HepG2 (cell line): ENCODE measurements around the gene NUDT6. TPM values are rescaled to one million over a fixed set of nuclear protein-coding genes. Genes with fewer than 3 reads are reported as not detected.

ENCODE experiments used
- ATAC-seq: fragments of 200-7000 bp; cut with Tn5 transposase; 3 replicates; pipeline ENCODE4 v1.9.1; 2020; ENCODE audit warnings: mild to moderate bottlenecking, moderate library complexity
- BruUV-seq: library from RNA; stranded (reverse); fragments of 400-500 nt; replicated peaks from 2 replicates; lab custom pipeline; 2021; lab: Mats Ljungman, UMichigan
- CTCF ChIA-PET: fragments of 300-600 bp; formaldehyde crosslinking; extraction: SDS; loops from one replicate; lab custom pipeline; 2021; ENCODE audit warnings: low total read pairs, inconsistent platforms, low intra/inter-chr PET ratio; lab: Yijun Ruan, JAX
- POLR2A ChIA-PET: fragments of 350-600 bp; sonication (Branson Sonifier 250); formaldehyde crosslinking; loops from one replicate; lab custom pipeline; 2020; ENCODE audit warnings: antibody characterized with exemption, inconsistent platforms; lab: Yijun Ruan, JAX
- DNase-seq: peaks from one replicate; pipeline ENCODE4 v3.0.0-alpha.2; 2015; ENCODE audit warnings: low spot score
- FAIRE-seq: peaks from 3 replicates; lab custom pipeline; 2011; peaks lifted over from hg19 to GRCh38; lab: Jason Lieb, UNC
- H2AFZ ChIP-seq: one replicate; pipeline ENCODE4 v1.6.1; 2011; ENCODE audit warnings: low read length, inconsistent platforms
- H3K27ac ChIP-seq: fragments of 300-600 bp; 3 replicates; pipeline ENCODE4 v1.8.0; 2011; ENCODE audit warnings: mixed run types, mild to moderate bottlenecking, mixed read lengths, low read length, inconsistent platforms; ENCODE audit not compliant: insufficient read depth; ENCODE audit errors: extremely low read length
- H3K27me3 ChIP-seq, 2 experiments: fragments of 200-600 bp in 1 of 2; 2 replicates in 1 of 2; 3 replicates in 1 of 2; pipeline versions ENCODE4 v1.6.0 to v1.8.0; 2011; ENCODE audit warnings: low read length in 2 of 2, mild to moderate bottlenecking in 2 of 2, moderate library complexity in 2 of 2, inconsistent platforms in 1 of 2; ENCODE audit not compliant: insufficient read depth in 2 of 2, control insufficient read depth in 1 of 2
- H3K36me3 ChIP-seq, 2 experiments: fragments of 200-600 bp in 1 of 2; replicated peaks in 1 of 2; 2 replicates in 1 of 2; 3 replicates in 1 of 2; pipeline versions ENCODE4 v1.5.1 to v1.8.0; 2011; ENCODE audit warnings: low read length in 2 of 2, inconsistent platforms in 1 of 2; ENCODE audit not compliant: insufficient read depth in 2 of 2, control insufficient read depth in 1 of 2
- H3K4me1 ChIP-seq: 2 replicates; pipeline ENCODE4 v1.5.1; 2012; ENCODE audit warnings: low read length, inconsistent platforms; ENCODE audit not compliant: insufficient read depth
- H3K4me2 ChIP-seq: 2 replicates; pipeline ENCODE4 v1.6.0; 2011; ENCODE audit warnings: low read depth, low read length, inconsistent platforms
- H3K4me3 ChIP-seq, 3 experiments: fragments of 200-600 bp in 1 of 3; sonication (generic), shearing (Covaris generic) in 1 of 3; replicated peaks in 1 of 3; 2 replicates each; pipeline ENCODE4 v1.5.1; 2011 to 2016; ENCODE audit warnings: low read length in 3 of 3, inconsistent platforms in 2 of 3, low read depth in 2 of 3, mild to moderate bottlenecking in 2 of 3, control low read depth in 1 of 3, mixed read lengths in 1 of 3; ENCODE audit not compliant: insufficient read depth in 1 of 3
- H3K79me2 ChIP-seq: one replicate; pipeline ENCODE4 v1.6.1; 2011; ENCODE audit warnings: low read length, inconsistent platforms; ENCODE audit not compliant: insufficient read depth
- H3K9ac ChIP-seq: 2 replicates; pipeline ENCODE4 v1.6.0; 2011; ENCODE audit warnings: mild to moderate bottlenecking, low read depth, low read length, inconsistent platforms; ENCODE audit not compliant: insufficient read depth
- H3K9me3 ChIP-seq: 2 replicates; pipeline ENCODE4 v1.5.1; 2012; ENCODE audit warnings: mild to moderate bottlenecking, low read length
- H4K20me1 ChIP-seq: 2 replicates; pipeline ENCODE4 v1.6.0; 2011; ENCODE audit warnings: inconsistent platforms, mild to moderate bottlenecking, low read length, moderate library complexity; ENCODE audit not compliant: insufficient read depth
- ATF7-NPFF ChIP-seq: sonication (generic); formaldehyde crosslinking; IDR thresholded peaks from 2 replicates; pipeline ENCODE4 v1.8.1; 2023; ENCODE audit warnings: mild to moderate bottlenecking, low read depth, missing genetic modification reagents, moderate library complexity
- CENPT ChIP-seq: sonication (generic); formaldehyde crosslinking; IDR thresholded peaks from 2 replicates; pipeline ENCODE4 v1.8.0; 2022; ENCODE audit warnings: low read depth, mild to moderate bottlenecking, moderate library complexity, missing genetic modification reagents
- KDM5B ChIP-seq: sonication (generic); formaldehyde crosslinking; IDR thresholded peaks from 2 replicates; pipeline ENCODE4 v1.4.0; 2020; ENCODE audit warnings: missing genetic modification reagents, mild to moderate bottlenecking, borderline replicate concordance
- KLF6 ChIP-seq: IDR thresholded peaks from 2 replicates; pipeline ENCODE4 v1.8.0; 2016; ENCODE audit warnings: missing biosample characterization, missing genetic modification reagents
- SAP130 ChIP-seq: IDR thresholded peaks from 2 replicates; pipeline ENCODE4 v1.6.1; 2016; ENCODE audit warnings: low read depth
- SETDB1 ChIP-seq: sonication (generic); formaldehyde crosslinking; IDR thresholded peaks from 2 replicates; pipeline ENCODE4 v1.5.1; 2020; ENCODE audit warnings: missing genetic modification reagents, mild to moderate bottlenecking, borderline replicate concordance
- TBL1XR1 ChIP-seq: fragments of 150-350 bp; IDR thresholded peaks from 2 replicates; pipeline ENCODE4 v1.6.1; 2014; ENCODE audit warnings: borderline replicate concordance, low read length; ENCODE audit not compliant: partially characterized antibody
- ZNF547 ChIP-seq: sonication (generic); formaldehyde crosslinking; IDR thresholded peaks from 2 replicates; pipeline ENCODE4 v1.5.1; 2020; ENCODE audit warnings: mild to moderate bottlenecking, missing genetic modification reagents
- ZNF672 ChIP-seq: sonication (generic); formaldehyde crosslinking; IDR thresholded peaks from 2 replicates; pipeline ENCODE4 v1.8.1; 2022; ENCODE audit warnings: missing genetic modification reagents
- WGBS: methylation state at CpG from one replicate; pipeline ENCODE4 v1.1.6; 2017; ENCODE audit warnings: low lambda C conversion rate; 5-methylcytosine and 5-hydroxymethylcytosine counted together
- in situ Hi-C: cut with HindIII; loops from 2 replicates; pipeline ENCODE4 v1.10.0; 2017; ENCODE audit warnings: low pct_unique_long_range_greater_than_20kb; ENCODE audit not compliant: extremely low pct_ligation_motif_present
- intact Hi-C: fragments of 100-400 bp; cut with micrococcal nuclease; formaldehyde crosslinking; loops from one replicate; pipeline ENCODE4 v1.10.0; 2022; ENCODE audit not compliant: unreplicated experiment
- polyA plus RNA-seq, 8 experiments: library from polyadenylated mRNA; depleted of rRNA in 3 of 8; stranded (reverse) in 7 of 8; unstranded in 1 of 8; fragments of >200 nt; fragmentation: Illumina TruSeq in 4 of 8; extraction: Trizol in 4 of 8; gene quantifications; 2 replicates each; pipeline versions ENCODE4 v1.2.1 to v1.2.3, GENCODE V29; 2011 to 2016; ENCODE audit warnings: low read depth in 4 of 8, missing spikeins in 1 of 8, mixed read lengths in 1 of 8; ENCODE audit not compliant: insufficient read depth in 1 of 8
- total RNA-seq, 5 experiments: library from RNA; depleted of rRNA; stranded (reverse); fragments of >200 nt; fragmentation: Illumina TruSeq; extraction: Trizol; gene quantifications; 2 replicates each; pipeline ENCODE4 v1.2.3, GENCODE V29; 2016; ENCODE audit warnings: low read depth in 1 of 5
- TF ChIP-seq, protein P1 (sequence below): sonication (generic); formaldehyde crosslinking; IDR thresholded peaks from 2 replicates; pipeline ENCODE4 v1.5.0; 2020; ENCODE audit warnings: mild to moderate bottlenecking, missing genetic modification reagents, borderline replicate concordance

NUDT6 gene
- total and polyA plus RNA-seq, 2 of the 13 experiments (the other 11 are each of a cell fraction or from before 2014, with no cell fraction given) = 4.8 to 8.3 TPM

DNA sequence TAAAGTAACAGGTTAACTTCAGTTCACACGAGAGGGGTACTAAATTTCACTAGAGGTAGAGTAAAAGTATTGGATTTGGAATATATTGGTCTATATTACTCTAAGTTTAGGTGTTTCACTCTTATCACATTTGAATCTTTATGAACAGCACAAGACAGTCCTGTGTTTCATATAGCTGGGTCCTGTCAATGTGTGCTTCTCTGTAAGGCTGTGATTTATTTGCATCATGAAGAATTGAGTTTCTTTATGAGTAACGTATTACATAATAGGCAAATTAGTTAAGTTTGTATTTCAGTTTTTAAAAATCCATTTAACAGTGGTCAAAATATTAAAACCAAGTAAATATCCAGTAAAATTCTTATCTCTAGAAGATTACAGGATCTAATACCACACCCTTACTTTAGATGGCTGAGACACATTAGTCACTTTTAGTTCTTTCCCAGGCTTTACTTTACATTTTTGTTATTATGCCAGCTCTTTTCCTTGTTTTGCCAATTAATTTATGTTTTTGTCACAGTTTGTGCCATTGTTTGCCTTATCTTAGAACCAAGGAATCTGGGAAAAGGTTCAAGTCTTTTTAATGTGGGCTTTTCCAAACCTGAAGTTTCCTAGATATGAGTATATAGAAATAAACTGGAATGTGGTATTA lies 32.1 kb downstream of the NUDT6 start (continued):
- TF ChIP-seq, protein P1, sequence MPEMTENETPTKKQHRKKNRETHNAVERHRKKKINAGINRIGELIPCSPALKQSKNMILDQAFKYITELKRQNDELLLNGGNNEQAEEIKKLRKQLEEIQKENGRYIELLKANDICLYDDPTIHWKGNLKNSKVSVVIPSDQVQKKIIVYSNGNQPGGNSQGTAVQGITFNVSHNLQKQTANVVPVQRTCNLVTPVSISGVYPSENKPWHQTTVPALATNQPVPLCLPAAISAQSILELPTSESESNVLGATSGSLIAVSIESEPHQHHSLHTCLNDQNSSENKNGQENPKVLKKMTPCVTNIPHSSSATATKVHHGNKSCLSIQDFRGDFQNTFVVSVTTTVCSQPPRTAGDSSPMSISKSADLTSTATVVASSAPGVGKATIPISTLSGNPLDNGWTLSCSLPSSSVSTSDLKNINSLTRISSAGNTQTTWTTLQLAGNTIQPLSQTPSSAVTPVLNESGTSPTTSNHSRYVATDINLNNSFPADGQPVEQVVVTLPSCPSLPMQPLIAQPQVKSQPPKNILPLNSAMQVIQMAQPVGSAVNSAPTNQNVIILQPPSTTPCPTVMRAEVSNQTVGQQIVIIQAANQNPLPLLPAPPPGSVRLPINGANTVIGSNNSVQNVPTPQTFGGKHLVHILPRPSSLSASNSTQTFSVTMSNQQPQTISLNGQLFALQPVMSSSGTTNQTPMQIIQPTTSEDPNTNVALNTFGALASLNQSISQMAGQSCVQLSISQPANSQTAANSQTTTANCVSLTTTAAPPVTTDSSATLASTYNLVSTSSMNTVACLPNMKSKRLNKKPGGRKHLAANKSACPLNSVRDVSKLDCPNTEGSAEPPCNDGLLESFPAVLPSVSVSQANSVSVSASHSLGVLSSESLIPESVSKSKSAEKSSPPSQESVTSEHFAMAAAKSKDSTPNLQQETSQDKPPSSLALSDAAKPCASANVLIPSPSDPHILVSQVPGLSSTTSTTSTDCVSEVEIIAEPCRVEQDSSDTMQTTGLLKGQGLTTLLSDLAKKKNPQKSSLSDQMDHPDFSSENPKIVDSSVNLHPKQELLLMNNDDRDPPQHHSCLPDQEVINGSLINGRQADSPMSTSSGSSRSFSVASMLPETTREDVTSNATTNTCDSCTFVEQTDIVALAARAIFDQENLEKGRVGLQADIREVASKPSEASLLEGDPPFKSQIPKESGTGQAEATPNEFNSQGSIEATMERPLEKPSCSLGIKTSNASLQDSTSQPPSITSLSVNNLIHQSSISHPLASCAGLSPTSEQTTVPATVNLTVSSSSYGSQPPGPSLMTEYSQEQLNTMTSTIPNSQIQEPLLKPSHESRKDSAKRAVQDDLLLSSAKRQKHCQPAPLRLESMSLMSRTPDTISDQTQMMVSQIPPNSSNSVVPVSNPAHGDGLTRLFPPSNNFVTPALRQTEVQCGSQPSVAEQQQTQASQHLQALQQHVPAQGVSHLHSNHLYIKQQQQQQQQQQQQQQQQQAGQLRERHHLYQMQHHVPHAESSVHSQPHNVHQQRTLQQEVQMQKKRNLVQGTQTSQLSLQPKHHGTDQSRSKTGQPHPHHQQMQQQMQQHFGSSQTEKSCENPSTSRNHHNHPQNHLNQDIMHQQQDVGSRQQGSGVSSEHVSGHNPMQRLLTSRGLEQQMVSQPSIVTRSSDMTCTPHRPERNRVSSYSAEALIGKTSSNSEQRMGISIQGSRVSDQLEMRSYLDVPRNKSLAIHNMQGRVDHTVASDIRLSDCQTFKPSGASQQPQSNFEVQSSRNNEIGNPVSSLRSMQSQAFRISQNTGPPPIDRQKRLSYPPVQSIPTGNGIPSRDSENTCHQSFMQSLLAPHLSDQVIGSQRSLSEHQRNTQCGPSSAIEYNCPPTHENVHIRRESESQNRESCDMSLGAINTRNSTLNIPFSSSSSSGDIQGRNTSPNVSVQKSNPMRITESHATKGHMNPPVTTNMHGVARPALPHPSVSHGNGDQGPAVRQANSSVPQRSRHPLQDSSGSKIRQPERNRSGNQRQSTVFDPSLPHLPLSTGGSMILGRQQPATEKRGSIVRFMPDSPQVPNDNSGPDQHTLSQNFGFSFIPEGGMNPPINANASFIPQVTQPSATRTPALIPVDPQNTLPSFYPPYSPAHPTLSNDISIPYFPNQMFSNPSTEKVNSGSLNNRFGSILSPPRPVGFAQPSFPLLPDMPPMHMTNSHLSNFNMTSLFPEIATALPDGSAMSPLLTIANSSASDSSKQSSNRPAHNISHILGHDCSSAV (CRISPR knock-in tag) = no peak
- TF ChIP-seq SETDB1 (CRISPR knock-in tag) (no peak), KLF6 (CRISPR knock-in tag) (no peak)
- TF ChIP-seq, all 625 proteins: peak for 0

DNA sequence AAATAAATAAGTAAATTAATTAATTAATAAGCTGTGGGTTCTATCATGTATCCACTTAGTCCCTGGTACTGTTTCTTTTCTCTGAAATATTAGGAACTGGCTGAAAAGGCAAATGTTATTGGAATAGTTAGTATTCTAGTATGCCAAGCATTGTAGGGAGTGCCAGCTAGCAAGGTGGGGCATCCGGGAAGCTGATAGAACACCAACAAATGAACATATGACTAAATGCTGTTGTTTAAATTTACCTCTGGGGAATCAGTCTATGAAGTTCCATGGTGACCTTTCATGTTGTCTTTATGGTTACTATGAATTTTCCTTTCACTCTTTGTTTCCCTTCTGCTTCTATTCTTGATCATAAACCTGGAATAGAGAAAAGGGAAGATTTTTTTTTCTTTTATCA lies 32.7 kb downstream of the NUDT6 start:
- Histone ChIP-seq H3K27ac (no peak overlapping the region), H3K9me3 (no peaks in the 10 kb centered on the region), H3K36me3 (0 out of 5 replicates have a peak, but pooled peaks cover 0 to 7% of the 10 kb centered on the region in 2 experiments), H3K9ac (no peak overlapping the region), H3K27me3 (no peaks in the 10 kb centered on the region), H3K4me2 (no peak overlapping the region), H4K20me1 (no peaks in the 10 kb centered on the region), H2AFZ (no peak overlapping the region), H3K4me3 (no peak overlapping the region), H3K4me1 (no peaks in the 10 kb centered on the region), H3K79me2 (no peaks in the 10 kb centered on the region)
- in situ Hi-C loops = no loop called here
- BruUV-seq = no TSS peak
- ATAC-seq (no peak), DNase-seq (no peak), FAIRE-seq (no peak)
- 93% methylated on average over 1 of the region's 1 CpG for WGBS
- ChIA-PET POLR2A (no interaction called here), CTCF (no interaction called here)
- TF ChIP-seq KDM5B (CRISPR knock-in tag) (no peak), CENPT (CRISPR knock-in tag) (no peak), ZNF547 (CRISPR knock-in tag) (no peak), ZNF672 (CRISPR knock-in tag) (no peak), SAP130 (no peak), ATF7-NPFF (CRISPR knock-in tag) (no peak), TBL1XR1 (no peak)
- intact Hi-C loops = no loop called here
